Retina (tissue), 1 donor: ENCODE measurements around the gene LDLRAD4.

Experiments
- DNase-seq: peaks from one replicate; pipeline ENCODE4 v3.0.0-alpha.2; 2016

Gene LDLRAD4

DNA sequence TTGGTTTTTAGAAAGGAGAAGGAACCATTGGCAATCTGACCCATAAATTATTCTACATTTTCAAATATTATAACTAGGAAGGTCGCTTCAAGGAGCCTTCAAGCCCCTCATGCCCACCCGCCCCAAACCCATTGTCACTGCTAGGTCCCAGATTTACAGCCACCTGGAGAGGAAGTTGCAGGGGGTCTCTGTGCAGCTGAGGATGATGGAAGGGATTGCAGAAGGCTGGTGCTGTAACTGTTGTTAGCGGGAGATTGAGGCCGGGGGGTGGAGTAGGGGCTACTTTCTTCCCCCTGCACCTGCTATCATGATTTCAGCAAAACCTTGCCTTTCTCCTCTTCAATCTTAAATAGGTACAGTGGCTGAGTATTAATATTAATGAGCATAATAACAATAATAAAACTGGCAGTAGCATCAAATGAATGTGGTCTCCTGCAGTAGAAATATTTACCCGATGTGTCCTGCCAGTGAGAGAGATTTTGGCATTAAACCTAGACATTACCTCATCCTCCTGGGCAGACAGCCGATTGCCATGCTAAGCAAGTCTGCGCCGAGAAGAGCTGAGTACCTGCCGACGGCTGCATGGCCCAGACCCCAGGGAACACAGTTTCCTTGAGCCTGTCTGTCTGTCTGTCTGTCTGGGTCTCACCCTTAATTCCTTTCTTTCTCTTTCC is 282.4 kb downstream of the LDLRAD4 start:
- DNase-seq, result no peak

DNA sequence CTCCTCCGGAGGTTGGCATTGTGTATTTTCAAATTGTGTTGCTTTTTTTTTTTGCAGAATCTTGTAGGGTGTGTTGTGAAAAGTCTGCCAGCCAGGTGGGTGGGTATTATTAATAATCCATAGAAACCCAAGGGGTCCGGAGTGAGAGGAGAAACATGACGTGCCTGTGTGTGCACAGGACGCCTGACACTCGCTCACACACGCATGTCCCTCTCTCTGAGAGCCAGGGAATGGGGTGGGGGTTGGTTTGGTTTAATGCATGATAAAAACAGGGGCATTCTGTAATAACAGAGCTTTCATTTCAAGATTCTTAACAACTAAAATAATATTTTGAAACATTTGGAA is 283.0 kb downstream of the LDLRAD4 start:
- no peak for DNase-seq

DNA sequence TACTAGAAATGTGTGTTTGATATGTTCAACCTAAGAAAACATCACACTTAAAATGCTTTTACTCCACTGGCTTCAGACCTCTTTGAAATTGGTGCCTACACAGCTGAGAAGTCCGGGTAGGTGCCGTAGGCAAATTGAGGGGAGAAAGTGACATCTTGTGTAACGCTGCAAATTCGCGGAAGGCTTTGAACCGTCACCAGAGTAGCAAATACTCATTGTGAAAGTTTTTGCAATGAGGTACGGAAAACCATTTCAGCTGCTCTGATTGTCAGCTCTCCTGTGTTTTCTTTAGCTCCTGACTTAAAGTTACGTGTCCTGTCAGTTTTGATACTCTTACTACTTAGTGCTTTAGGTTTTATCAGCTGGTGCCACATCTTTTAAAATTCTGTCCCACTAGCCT is 283.3 kb downstream of the LDLRAD4 start:
- no peak for DNase-seq

DNA sequence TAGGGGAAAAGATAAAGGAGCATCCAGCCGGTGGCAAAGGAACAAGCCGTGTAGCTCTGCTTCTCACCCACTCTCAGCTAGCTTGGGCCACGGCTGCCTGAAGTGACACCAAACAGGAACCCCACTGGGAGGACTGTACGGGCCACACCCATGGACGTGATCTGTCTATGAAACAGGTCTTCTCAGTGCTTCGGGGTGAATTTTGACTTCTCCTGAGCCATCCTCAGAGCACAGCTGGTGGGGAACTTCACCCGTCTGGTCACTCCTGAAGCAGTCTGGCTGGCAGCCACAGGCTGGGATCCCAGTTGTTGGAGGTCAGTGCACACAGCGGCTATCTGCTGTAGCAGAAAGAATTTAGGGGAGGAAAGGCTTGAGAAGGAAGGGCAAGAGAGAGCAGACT is 284.0 kb downstream of the LDLRAD4 start:
- no peak for DNase-seq

DNA sequence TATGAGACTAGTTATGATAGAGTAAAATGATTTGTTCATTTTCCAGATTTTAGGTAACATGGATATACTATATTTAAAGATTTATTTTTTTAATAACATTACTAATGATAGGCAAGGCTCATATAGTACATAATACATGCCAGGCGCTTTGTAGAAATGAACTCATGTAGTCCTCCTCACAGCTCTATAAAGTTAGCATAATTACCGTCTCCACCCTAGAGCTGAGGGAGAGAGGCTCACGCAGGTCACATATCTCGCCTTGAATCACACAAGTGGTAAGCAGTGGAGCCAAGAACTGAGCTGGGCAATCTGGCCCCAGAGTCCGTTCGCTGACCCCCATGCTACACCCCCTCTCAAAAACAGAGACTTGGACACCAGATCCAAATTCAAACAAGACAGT is 285.3 kb downstream of the LDLRAD4 start:
- no peak for DNase-seq

DNA sequence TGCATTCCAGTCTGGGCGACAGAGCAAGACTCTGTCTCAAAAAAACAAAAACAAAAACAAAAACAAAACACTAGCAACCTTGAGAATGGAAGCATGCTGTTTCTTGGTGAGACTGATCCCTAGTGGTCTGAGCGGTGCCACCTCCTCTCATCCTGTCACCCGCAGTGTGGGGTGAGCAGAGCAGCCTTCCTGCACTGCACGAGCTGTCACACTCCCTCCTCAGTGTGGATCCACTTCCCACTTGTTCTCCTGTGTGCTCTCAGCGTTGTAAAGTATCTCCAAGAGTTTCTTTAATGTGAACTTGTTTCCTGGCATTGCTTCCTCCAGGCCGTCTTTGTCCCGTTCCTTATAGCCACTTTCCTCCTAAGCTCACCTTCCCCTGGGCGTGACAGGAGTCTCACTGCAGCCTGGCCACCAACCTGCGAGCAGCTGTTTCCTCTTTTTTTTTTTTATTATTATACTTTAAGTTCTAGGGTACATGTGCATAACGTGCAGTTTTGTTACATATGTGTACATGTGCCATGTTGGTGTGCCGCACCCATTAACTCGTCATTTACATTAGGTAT is 287.3 kb downstream of the LDLRAD4 start:
- DNase-seq, result no peak

DNA sequence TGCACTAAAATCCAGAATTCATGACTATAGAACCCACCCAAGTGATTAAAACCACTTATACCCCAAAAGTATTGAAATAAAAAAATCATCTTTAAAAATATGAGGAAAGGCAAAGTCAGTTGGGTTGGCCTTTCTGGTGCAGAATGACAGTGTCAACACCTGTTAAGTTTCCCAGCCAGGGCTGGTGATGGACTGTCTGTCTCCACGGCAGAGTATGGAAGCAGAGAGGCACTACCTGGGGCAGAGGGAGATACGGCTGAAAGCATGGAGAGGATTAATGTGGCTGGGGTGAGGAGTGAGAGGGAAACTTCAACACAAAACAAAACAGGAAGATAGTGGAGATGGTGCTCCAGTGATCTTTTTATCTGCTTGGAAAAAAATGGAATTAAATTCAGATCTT is 292.0 kb downstream of the LDLRAD4 start:
- no peak for DNase-seq

DNA sequence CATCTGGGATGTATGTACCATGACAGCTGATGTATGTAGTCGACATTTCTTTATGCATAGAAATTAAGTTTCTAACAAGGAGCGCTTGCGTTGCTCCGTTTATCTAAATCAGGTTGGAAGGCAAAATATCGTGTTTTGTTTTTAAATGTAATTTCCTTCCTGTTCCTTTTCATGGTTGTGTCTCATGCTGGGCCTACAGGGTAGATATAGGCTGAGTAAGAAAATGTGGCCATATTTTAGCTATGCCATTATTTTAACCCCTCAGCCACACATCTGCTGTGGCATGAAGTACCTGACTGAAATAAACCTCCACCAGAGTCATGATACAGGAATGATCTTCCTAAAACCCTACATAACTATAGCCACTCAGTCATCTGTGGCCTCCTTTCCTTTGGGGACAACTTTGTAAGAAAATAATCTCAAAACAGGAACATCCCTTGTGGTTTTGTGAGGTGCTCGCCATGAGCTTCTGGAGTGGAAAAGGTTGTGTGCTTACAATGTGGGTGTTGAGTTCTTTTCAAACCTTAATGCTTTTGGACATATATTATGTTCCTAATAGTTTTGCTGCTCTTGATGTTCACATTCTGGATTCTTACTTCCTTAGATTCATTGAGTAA is 293.5 kb downstream of the LDLRAD4 start:
- no peak for DNase-seq

DNA sequence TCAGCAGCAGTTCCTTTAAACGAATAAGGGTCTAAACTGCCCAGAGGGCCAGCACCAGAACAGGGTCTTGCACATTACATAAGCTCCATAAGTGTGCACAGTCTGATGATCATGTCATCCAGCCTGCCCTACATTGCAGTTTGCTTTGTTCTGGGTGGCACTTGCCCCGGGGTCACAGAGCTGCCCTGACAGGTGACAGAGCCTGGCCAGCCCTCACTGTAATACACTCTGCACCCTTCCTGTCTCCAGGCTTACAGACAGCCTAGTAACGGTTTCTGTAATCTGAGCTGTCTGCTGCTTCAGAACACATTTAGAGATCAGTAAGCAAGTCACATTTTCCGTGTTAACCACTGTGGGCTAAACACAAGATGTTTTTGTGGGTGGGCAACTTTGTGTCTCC is 294.5 kb downstream of the LDLRAD4 start:
- peak; percentile 56 for DNase-seq

DNA sequence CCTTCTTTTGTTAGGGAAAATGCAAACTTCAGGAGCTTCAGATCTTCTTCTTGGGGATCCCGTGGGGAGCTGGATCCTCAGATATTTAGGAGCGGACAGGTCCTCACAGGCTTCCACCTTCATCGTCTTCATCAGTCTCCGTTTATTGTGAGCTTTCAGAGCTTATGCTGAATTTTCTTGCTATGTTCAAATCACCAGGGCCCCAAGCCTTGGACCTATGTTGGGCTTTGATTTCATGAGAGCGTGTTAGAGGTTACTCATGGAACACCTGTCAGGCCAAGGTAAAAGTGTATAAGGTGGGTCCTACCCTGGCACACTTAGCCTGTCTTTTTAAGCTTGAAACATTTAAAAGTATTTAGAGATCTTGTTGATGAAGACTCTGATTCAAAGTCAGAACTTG is 294.9 kb downstream of the LDLRAD4 start:
- no peak for DNase-seq

DNA sequence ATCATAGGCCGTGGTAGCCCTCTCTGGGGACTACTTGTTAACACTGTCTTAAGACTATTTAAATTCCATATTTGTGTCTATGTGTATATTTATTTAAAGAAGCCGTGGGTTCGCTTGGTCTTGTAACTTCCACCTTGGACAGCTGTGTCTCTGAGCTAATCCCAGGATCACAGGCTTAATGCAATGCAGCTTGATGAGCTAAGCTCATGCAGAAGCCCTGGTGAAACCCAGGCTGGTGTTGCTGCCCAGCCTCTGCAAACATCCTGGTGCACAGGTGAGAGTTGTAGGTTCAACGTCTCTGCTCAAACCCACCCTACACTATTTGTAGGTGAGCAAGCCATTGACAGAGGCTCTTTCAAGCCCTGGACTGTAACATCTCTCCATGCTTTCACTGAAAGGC is 296.0 kb downstream of the LDLRAD4 start:
- DNase-seq, result no peak

DNA sequence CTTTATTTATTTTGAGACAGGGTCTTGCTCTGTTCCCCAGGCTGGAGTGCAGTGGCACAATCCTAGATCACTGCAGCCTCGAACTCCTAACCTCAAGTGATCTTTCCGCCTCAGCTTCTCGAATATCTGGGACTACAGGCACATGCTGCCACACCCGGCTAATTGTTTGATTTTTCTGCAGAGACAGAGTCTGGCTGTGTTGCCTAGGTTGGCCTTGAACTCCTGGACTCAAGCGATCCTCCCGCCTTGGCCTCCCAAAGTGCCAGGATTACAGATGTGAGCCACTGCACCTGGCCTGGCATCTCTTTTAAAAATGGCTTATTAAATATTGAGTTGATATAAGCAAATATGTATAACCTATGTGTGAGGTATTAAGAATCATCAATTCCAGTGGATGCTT is 298.3 kb downstream of the LDLRAD4 start:
- no peak for DNase-seq

DNA sequence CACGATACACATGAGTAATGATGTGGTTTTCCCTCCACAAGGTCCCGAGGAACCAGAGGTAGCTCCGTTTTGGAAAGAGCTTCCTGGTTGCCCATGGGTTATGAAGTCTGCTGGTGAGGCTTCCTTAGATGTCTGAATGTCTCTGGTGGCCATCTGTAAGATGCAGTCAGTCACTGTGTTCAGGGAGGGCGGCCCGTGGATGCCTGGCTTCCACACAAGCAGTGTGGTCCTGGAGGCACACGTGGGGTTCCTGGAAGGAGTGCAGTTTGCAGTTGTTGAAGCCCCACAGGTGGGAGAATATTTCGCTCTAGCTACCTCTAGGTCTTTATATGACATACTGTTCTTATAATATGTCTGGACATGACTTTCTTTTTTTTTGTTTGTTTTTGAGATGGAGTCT is 298.8 kb downstream of the LDLRAD4 start:
- no peak for DNase-seq

DNA sequence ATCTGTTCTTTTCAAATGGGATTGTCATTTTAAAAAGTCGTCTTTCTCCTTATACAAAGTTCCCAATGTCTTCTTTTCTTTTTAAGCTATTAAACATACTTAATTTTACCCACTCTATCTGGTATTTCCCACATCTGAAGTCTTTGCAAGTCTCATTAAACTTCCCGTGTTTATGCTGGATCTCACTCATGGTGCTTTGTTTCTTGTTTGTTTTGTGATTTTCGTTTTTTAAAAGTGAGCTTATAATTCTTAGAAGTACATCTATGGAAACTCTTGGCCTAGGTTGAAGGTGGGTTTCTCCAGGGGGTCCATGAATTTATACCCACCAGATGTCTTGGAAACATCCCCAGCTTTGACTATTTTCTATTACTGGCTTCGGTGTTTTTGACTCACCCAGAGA is 299.8 kb downstream of the LDLRAD4 start:
- no peak for DNase-seq

DNA sequence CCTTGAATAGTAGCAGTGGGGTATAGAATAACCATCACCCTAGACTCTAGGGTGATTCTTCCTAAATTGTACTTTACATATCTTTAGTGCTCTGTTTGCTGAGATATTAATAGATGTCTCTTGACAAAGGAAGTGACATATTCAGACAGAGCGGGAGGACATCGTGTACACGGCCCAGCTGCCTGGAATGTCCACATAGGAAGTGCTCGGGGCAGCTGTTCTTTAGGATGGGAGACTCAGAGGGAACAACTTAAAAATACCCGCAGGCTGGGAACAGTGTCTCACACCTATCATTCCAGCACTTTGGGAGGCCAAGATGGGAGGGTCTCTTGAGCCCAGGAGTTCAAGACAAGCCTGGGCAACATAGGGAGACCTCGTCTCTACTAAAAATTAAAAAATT is 301.7 kb downstream of the LDLRAD4 start:
- no peak for DNase-seq

DNA sequence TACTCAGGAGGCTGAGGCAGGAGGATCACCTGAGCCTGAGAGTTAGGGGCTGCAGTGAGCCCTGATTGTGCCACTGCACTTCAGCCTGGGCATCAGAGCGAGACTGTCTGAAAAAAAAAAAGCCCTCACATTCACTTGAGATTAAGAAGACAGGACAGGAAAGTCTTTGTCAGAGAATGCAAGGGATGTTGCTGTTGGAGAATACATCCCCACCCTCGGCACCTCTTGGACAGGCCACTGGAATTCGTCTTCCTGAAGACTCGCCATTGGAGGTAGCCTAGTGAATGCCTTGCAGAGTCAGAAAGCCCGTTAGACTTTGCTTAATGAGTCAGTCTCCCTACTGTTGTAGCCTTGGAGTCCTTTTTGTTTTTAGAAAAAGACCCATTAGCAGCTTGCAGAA is 302.2 kb downstream of the LDLRAD4 start:
- no peak for DNase-seq

DNA sequence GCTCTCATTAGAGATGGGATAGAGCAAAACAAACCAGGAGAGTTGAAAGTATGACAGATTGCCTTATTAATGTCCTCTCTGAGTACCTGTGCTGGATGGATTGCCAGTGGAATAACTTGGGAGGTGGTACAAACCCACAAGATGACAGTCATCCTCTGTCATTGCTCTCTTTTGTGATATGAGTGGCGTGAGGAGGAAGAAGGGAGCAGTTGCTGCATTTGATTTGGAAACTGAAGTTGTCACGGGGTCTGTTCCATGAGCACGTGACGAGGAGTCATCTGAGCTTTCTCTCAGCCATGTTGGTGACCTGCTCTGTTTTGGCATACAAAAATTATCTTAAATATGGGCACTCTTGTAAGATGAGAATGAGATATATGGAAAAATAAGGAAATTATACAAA is 302.9 kb downstream of the LDLRAD4 start:
- DNase-seq, result no peak

DNA sequence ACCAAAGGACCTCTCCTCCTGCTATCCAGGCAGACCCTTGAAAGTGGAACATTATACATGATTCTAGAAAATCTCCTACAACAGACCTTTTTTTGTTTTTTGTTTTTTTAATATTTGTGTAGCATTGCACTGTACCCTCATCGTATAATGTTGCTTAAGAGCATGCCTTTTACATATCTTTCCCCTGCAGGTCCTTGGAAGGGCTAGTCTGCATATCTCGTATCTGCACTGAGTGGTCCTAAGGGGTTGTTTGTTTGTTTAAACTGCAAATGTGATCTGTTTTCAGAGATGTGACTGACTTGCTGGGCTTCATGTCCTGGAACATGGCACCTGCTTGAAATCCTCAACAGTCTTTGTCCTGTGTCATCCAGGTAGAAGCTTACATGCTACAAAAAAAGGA is 303.7 kb downstream of the LDLRAD4 start:
- no peak for DNase-seq

DNA sequence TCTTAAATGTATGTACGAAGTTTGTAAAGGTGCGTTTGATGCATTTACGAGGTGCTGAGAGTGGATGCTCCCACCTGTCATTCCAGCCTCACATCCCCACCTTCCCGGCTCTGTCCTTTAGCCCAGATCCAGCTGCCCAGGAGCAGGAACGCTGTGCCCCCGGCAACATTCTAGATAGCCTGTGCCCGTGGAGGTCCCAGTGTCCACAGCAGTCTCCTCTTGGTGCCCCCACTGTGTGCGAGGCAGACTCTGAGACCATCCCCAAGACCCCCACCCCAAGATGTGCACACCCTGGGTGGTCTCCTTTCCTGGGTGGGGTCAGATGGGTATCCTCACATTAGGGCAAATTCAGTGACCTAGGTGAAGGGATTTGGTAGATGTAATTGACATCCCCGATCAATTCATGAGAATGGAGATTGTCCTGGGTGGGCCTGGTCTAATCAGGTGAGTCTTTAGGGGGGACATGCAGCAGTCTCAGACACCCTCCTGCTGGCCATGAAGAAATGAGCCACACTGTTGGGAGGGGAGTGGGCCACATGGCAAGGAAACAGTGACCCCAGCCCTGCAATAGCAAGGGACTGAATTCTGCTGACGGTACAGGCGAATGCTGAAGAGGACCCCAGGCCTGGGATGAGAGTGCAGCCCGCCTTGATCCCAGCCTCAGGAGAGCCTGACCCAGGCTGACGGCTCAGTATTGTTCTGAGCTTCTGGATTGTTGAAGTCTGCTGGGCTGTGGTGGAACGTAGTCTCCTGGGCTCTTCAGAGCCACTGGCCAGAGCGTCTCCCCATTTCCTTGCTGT is 304.5 kb downstream of the LDLRAD4 start:
- no peak for DNase-seq

DNA sequence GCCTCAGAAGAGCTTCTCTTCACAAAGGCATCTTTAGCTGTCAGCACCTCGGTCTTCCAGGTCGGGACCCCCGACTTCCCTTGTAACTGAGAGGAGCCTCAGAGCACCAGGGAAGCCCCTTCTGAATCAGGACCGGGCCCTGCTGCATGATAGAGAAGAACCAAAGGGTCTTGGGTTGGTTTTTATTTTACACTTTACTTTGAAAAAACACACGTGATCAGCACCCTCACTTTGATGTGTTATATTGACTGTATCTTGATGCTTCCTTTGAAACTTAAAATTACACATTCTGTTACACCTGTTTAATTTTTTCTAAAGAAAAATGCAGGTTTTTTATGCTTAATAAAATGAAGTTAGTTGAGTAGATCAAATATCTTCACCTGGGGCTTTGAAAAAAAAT is 305.5 kb downstream of the LDLRAD4 start:
- no peak for DNase-seq

DNA sequence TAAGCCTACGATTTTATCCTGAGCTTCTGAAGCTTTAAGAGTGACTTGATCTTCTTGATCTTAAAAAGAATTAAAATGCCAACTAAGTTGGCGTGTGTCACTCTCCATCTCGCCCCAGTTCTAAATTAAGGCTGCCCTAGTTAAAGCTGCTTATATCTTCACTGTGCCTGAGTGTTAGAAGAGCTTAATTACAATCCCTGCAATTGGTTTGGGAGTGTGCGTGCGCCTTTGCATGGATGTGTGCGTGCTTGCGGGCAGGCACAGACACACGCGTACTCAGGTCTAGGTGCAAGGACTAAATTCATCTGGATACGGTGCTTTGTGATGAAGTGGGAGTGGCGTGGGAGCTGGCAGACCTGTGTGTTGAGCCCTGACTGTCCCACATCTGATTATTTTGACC is 306.3 kb downstream of the LDLRAD4 start:
- DNase-seq, result no peak

DNA sequence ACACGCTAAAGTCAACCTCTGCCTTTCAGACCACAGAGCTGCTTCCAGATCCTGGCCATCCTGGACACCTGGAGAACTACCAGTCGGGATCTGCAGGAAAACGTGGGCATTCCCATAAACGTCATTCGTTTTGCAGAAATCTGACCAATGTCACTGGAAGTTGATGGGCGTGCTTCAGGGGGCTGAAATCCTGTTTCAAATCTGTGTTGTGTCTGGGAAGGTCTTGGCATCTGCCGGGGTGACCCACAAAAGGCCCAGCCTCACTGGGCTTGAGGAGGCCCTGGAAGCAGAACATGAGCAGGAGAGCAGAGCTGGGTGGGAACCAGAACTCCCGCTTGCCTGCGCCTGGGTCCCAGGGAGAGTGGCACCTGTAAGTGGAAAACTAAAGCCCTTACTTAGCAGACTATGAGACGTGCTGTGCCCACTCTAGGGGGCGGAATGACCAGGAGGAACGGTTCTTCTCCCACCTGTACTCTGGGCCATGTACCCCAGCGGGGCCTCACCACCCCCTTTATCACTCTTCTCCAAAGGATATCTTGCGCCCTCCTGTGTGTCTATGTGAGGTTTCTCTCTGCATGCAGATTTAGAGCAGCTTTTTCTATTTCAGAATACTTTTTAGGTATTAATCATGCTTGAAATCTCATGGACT is 306.9 kb downstream of the LDLRAD4 start:
- no peak for DNase-seq

DNA sequence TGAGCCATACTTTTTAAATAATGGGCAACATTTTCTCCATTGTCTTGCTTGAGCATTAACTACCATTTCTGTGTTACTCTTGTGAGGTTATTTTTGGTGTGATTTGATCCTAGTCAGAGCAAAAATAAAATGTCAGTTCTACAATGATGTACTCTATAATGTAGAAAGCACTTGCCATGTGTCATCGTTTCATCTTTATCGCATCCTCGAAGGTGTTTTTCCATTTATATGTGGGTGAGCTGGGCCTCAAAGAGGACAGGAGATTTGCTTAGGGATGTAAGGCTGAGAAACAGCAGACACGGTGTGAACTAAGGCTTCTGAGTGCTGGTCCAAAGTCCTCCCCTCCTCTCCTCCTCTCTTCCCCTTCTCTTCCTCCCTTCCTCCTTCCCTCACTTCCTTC is 308.0 kb downstream of the LDLRAD4 start:
- DNase-seq, result no peak

DNA sequence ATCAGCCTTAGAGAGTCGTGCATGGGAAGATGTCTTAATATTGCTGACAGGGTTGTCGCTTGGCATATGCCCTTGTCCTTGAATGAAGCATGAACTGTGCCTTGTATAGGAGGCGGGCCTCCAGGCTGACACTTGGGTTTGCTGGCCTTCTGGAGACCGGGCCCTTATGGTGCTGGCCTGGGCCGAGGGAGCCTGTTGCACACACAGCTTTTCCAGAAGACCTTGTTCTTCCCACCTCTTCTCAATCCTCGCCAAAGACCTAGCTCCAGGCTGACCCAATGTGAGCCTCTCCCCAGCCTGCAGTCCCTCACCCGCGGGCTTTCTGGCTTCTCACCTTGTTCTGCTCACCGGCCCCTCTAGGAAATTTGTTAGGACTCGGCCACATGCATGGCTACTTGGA is 308.7 kb downstream of the LDLRAD4 start:
- DNase-seq, result no peak
